GM21390 (cell line): ENCODE results near the gene PIN1.
"Not testable (repeated sequence)": the region's sequence is repeated elsewhere in the genome, so short reads cannot be mapped to it uniquely, and the experiment has no call there.

ENCODE experiments used
- ATAC-seq: cut with Tn5 transposase; IDR thresholded peaks from one replicate; pipeline ENCODE4 v1.9.1; 2021; ENCODE audit not compliant: unreplicated experiment

PIN1 gene

GRCh38 chr19:9834726-9835506 is at the start of gene PIN1:
PIN1 (plus strand) TSS chr19:9835318; CDS start chr19:9835345, 27 bp downstream.
- ATAC-seq = peak; percentile 96

- ATAC-seq = peak; percentile 65
Observed at GRCh38 chr19:9785367-9786331, 49.5 kb upstream of the PIN1 start.

- ATAC-seq = no peak
Observed at GRCh38 chr19:9786342-9786741, 48.8 kb upstream of the PIN1 start.

GRCh38 chr19:9786819-9787218 is 48.3 kb upstream of the PIN1 start:
- no peak for ATAC-seq

- not testable (repeated sequence) for ATAC-seq
Observed at GRCh38 chr19:9788604-9789003, 46.5 kb upstream of the PIN1 start.

GRCh38 chr19:9789066-9789465 is 46.1 kb upstream of the PIN1 start:
- ATAC-seq = no peak

GRCh38 chr19:9789579-9789978 is 45.5 kb upstream of the PIN1 start:
- ATAC-seq = not testable (repeated sequence)

GRCh38 chr19:9791073-9791367 is 44.1 kb upstream of the PIN1 start:
- ATAC-seq = not testable (repeated sequence)

GRCh38 chr19:9791552-9792205 is 43.4 kb upstream of the PIN1 start:
- no peak for ATAC-seq

- peak; percentile 49 for ATAC-seq
Observed at GRCh38 chr19:9792206-9793070, 42.7 kb upstream of the PIN1 start.

GRCh38 chr19:9793071-9793591 is 42.0 kb upstream of the PIN1 start:
- no peak for ATAC-seq

- peak; percentile 59 for ATAC-seq
Observed at GRCh38 chr19:9796113-9796773, 38.9 kb upstream of the PIN1 start.

- ATAC-seq = no peak
Observed at GRCh38 chr19:9797871-9798270, 37.2 kb upstream of the PIN1 start.

- ATAC-seq = no peak
Observed at GRCh38 chr19:9799162-9799561, 36.0 kb upstream of the PIN1 start.

GRCh38 chr19:9801976-9802375 is 33.1 kb upstream of the PIN1 start:
- no peak for ATAC-seq

- ATAC-seq = no peak
Observed at GRCh38 chr19:9806803-9807202, 28.3 kb upstream of the PIN1 start.

- no peak for ATAC-seq
Observed at GRCh38 chr19:9808855-9809824, 26.0 kb upstream of the PIN1 start.

GRCh38 chr19:9811139-9811538 is 24.0 kb upstream of the PIN1 start:
- ATAC-seq = no peak
